NCI-H128 (cell line): ENCODE data around the gene ARHGAP32.
"Not testable (repeated sequence)": the region's sequence is repeated elsewhere in the genome, so short reads cannot be mapped to it uniquely, and the experiment has no call there.

Experiments used
- DNase-seq: peaks from one replicate; lab custom pipeline; 2025; ENCODE audit not compliant: unreplicated experiment; lab: John Stamatoyannopoulos, UW

The ARHGAP32 gene

DNA sequence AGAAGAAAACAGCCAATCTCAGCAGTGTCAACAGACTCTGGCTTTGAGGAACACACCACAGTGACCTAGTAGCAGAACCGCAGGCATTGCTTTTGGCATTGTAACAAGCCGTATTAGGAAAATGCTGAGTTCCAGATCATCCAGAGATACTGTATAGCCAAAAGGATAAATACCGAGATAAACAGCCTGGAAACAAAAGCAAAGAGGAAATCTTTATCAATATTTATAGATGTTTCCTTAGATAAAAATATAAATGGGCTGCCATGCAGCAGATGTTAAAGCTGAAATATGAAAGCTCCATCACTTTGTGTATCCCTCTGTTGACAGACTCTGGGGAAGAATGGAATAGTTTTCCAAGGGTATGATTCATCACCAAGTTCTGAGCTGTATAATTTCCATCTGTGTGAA lies 150.5 kb downstream of the ARHGAP32 start:
- DNase-seq, result no peak

DNA sequence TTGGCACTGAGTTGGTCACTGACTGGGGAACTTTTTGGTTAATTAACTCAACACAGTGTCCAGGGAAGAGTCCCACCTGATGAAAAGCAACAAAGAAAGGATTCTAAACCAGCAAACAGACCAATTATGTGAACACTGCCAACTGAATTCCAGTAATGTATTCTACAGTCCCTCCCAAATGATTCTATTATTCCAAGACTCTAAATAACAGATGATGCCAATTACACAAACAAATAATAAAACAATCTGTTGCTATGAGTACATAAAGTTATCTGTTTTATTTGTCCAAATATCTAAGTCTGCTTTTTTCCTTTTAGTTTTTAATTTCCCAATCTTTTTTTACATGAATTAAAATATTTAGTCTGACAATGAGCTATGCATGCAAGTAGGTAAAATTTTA lies 151.2 kb downstream of the ARHGAP32 start:
- DNase-seq, result no peak

- no peak for DNase-seq
These were observed 156.9 kb downstream of the ARHGAP32 start for GRCh38 chr11:129035244-129035643.

DNA sequence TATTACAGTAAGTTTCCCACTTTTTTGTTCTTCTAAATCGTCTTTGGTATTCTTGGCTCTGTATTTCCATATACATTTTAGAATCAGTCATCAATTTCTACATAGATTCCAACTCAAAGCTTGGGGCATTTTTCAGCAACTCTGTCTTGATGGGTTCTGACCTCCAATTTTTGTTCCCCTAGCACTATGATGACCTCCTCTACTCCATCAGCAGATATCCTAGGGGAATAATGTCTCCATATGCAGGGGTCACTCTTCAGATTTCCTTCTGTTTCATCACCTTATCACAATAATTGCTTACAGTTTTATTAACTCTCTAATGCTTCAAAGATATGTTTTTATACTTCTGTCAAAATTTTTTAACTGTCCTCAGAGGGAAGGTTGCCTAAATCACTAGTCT lies 158.1 kb downstream of the ARHGAP32 start:
- no peak for DNase-seq

DNA sequence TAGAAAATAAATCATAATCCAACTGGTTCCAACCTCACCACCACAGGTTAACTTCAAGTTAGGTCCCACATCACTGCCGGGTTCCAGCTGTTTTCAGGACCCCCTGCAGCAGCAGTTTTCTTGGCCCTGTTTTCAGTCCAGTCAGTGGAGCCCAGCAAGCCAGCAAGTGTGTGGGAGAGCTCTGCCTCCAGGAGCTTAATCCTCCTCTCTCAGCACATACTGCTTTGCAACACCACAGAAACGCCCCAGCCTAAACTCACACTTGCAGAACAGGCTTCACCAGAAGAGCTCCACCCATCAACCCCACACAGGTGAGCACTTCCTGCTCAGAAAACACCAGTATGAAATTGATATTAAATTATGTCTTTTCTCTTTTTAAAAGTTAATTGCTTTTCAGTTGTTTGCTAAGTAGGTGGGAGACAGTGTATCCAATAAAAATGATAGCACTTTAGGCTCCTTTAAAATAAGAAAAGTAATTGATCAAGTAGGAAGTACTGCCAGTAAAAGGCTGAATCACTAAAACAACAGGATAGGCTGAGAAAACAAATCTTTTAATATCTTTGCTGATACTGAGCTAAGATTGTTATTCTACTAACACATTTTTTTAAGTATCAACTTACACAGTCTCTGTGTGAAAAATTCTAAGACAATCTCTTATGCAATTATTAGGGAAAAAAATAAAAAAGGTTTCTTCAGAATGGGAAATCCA lies 168.0 kb downstream of the ARHGAP32 start:
- DNase-seq, result no peak

DNA sequence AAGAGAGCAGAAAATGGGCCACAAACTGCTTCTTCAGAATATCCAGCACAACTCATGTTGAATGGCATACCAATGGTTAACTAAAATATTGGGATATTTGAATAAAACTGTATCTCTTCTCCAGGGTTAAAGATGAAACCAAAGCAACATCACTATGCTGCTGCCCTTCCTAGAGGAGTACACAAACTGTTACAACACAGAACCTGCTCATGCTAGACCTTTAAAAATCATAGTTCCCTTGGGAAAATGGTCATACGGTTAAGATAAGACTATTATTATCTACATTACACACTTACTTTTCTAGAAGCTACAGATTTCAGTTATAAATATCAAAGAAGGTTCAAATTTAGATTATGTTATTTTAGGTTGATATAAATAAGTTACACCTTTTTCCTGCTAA lies 170.8 kb downstream of the ARHGAP32 start:
- DNase-seq, result no peak

- DNase-seq, result no peak
These were observed 173.1 kb downstream of the ARHGAP32 start for GRCh38 chr11:129018991-129019390.

DNA sequence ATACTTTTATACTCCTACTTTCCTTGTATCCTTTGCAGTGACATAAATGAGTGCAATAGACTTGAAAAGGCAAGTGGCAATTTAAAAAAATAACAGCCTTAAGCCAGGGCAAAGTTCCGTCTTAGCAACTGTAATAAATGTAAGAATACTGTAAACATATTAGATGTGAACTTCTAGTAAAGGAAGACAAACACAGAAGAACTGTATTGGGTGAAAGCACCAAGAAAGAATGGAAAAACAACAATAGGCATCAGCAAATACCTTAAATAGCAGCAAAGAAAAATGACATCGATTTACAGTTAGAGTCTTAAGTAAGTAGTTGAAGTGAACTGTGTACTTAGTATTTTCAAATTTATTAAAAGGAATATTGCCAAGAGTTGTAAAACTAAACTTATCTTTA lies 174.0 kb downstream of the ARHGAP32 start:
- DNase-seq, result no peak

DNA sequence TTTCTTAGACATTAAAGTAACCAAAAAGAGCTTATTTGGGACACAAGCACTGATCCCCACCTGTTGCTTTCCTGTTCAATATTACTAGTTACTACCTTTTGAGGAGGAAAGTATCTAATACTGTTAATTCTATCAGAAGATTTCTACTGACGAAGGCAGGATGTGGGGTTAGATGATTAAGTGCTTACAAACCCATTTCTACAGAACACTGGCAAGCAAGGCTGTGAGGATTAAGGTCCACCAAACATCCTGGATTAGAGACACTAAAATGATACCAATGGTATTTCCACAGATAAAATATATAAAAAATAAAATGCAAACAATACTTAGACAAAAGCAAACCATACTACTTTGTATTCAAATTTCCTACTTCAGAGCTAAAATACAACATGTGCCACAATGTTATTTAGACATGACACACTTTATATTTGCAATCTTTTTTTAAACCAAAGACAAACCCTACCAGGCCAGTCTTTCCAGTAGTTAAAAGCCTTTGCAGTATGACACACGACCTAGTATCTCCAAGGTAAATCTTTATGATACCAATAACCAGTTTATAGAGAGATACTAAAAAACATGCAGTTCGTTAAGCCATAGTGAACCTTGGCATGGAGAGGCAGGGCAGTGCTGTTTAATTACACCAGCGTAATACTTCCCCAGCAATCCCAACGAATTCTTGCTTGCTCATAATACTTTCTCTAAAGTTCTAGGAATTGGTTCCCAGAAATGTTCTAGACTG lies 178.2 kb downstream of the ARHGAP32 start:
- no peak for DNase-seq

- DNase-seq, result no peak
These were observed 179.2 kb downstream of the ARHGAP32 start for GRCh38 chr11:129012880-129013279.

DNA sequence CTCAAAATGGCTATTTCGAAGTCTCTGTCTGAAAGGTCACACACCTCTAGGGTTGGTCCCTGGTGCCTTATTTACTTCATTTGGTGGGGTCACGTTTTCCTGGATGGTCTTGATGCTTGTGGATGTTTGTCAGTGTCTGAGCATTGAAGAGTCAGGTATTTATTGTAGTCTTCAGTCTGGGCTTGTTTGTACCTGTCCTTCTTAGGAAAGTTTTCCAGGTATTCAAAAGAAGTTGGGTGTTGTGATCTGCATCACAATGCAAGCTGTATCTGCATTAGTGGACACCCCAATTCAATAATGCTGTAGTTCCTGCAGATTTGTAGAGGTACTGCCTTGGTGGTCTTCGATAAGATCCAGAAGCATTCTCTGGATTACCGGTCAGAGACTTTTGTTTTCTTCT lies 186.0 kb downstream of the ARHGAP32 start:
- no peak for DNase-seq

DNA sequence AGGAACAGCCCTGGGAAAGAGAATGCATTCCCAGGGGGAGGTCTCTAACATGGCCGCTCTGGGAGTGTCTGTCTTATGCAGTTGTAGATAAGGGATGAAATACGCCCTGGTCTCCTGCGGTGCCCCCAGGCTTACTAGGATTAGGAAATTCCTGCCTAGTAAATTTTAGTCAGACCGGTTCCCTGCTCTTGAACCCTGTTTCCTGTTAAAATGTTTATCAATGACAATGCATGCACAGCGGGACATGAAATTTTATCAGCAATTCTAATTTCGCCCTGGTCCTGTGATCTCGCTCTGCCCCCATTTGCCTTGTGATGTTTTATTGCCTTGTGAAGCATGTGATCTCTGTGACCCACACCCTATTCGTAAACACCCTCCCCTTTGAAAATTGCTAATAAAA lies 193.0 kb downstream of the ARHGAP32 start:
- not testable (repeated sequence) for DNase-seq

- no peak for DNase-seq
These were observed 203.7 kb downstream of the ARHGAP32 start for GRCh38 chr11:128988242-128988970.

DNA sequence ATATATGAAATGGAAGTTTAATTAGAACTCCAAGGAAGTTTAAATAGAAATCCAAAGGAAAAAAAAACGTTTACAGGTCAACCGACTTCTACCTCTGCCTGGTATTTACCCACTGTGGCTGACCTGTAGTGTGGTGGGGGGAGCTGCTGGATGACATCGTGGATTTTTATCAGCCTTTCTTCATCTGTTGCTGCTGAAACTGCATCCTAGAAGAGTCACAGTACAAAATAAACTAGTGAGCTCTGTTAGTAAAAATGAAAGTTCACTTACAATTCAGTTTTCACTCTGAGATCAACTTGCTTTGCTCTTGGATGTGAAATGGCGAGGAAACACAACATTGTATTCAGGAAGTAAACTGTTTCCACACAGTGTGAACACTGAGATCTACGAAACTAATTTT lies 206.2 kb downstream of the ARHGAP32 start:
- DNase-seq, result no peak

GRCh38 chr11:128983023-128983422 lies 209.1 kb downstream of the ARHGAP32 start:
- no peak for DNase-seq

GRCh38 chr11:128981254-128981653 lies 210.9 kb downstream of the ARHGAP32 start:
- DNase-seq, result no peak

DNA sequence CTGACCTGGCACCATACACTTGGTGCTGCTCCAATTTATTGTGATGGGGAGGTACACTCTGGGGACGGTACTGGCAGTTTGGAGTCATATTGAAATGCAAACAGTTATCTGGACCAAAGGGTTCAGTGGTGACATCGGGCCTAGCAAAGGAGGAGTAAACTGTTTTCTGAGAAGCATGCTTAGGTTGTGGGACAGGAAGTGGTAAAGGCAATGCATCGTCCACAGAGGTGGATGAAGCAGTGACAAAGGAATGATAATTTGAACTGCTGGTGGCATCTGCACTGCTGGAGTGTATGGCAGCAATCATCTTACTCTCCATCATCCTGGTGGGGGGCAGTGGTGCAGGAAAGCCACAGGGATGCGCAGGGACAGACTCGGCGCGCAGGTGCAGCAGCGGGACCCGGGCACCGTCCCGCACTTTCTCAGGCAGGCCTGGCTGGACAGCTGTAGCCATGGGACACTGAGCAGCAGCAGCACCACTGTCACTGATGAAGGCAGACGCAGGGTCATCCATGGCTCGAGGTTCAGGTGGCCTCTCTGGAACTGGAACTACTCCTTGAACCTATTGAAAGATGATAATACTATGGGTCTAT lies 221.4 kb downstream of the ARHGAP32 start:
- no peak for DNase-seq

DNA sequence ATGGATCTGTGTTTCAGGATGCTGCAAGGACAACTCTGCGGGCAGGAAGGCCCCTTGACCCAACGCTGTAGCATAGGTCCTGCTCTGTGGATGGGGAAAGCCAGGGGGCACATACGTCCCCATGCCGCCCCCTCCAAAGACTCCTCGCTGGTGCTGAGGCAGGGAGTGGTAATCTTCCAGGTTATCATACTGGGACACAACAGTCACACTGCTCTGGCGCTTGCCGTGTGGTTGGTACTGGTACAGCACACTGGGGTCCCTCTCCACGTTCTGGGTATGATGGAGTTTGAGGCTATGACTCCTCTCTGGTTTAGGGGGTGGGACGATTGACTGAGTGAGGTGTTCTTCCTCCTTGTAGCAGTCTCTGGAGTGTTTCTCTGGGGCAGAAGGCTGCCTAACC lies 223.2 kb downstream of the ARHGAP32 start:
- no peak for DNase-seq

DNA sequence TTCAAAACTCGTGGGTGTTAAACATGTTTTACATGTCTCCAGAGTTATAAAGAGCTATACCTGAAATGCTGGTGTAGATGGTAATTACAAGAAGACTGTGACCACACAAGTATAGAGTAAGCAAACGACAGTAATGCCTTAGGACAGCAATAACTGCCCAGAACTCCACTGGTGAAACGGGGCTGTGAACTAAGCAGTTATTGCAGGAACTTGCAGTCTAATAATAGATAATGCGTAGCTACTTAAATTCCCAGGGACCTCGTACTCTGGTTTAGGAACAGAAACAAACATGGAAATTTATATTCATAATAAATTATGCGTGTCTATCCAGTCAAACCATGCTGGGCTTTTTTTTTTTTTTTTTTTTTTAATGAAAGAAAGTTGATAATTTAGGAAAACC lies 224.5 kb downstream of the ARHGAP32 start:
- no peak for DNase-seq

DNA sequence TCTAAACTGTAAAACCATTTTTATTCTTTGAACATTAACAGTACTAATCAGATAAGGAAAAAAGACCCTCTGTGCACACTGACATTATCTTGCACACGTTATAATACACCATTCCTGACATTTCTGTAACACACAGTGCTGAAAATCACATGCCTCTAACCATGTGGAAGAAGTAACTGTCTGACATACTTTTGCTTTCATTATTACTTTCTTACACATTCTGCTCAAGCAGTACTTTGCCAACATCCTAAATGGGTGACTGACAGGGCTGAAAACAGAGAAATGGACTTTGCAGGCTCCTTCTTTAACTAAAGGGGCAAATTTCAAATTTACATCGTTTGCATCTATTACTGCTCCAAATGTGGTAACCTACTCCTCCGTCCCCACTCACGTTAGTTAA lies 226.6 kb downstream of the ARHGAP32 start:
- no peak for DNase-seq

DNA sequence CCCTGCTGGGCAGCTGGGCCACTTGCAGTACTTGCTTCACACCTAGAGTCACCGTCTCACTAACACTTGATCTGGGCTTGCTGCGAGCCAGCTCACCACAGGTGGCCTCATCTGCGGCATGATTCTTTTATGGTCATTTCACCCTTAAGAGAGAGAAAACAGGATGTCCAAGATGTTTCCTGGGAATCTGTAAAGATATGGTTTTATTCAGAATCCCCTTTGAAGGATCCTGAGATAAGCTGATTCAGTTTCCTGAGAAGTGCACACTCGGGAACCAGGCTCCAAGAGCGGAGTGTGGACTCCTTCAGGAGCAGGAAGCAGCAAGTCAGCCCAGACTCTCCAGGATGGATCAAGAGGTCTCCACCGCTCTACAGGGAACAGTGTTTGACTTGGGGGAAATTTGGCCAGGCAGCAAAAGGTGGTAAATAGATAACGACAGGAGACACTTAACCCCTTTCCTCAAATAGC lies 227.6 kb downstream of the ARHGAP32 start:
- no peak for DNase-seq
